Tibial nerve (tissue), 4 donors: ENCODE measurements around the gene NKX1-1. TPM values are rescaled to one million over a fixed set of nuclear protein-coding genes. Genes with fewer than 3 reads are reported as not detected.
"Not testable (repeated sequence)": the region's sequence is repeated elsewhere in the genome, so short reads cannot be mapped to it uniquely, and the experiment has no call there.

ENCODE experiments used
- DNase-seq, 2 donors: peaks; one replicate each; pipeline ENCODE4 v3.0.0-alpha.2; 2019; ENCODE audit warnings: low spot score in 2 of 2
- H3K27ac ChIP-seq, 4 donors: fragments of 200-600 bp; sonication (generic) in 3 of 4; one replicate each; pipeline ENCODE4 v1.5.1; 2017 to 2019; ENCODE audit warnings: mild to moderate bottlenecking in 1 of 4
- H3K27me3 ChIP-seq, 2 donors: fragments of 200-600 bp; sonication (generic) in 1 of 2; one replicate each; pipeline versions ENCODE4 v1.5.1 to v1.6.0; 2017 to 2019
- H3K36me3 ChIP-seq, 3 donors: fragments of 200-600 bp; sonication (generic); one replicate each; pipeline ENCODE4 v1.5.1; 2018 to 2019
- H3K4me1 ChIP-seq, 4 donors: fragments of 200-600 bp; sonication (generic) in 3 of 4; one replicate each; pipeline ENCODE4 v1.5.1; 2017 to 2019
- H3K4me3 ChIP-seq, 4 donors: fragments of 200-600 bp; sonication (generic) in 3 of 4; one replicate each; pipeline ENCODE4 v1.5.1; 2017 to 2019; ENCODE audit warnings: mild to moderate bottlenecking in 1 of 4, moderate library complexity in 1 of 4
- H3K9me3 ChIP-seq, 4 donors: fragments of 200-600 bp; sonication (generic) in 3 of 4; one replicate each; pipeline ENCODE4 v1.5.1; 2017 to 2019
- CTCF ChIP-seq, 5 experiments: fragments of 200-600 bp in 3 of 5; fragments of 450-650 bp in 2 of 5; sonication (generic) in 3 of 5; IDR thresholded peaks; one replicate each; pipeline ENCODE4 v1.5.1; 2016 to 2019; ENCODE audit warnings: antibody characterized with exemption in 5 of 5, mild to moderate bottlenecking in 3 of 5, moderate library complexity in 2 of 5
- EP300 ChIP-seq, 2 donors: sonication (generic); formaldehyde crosslinking; IDR thresholded peaks; one replicate each; pipeline ENCODE4 v1.6.1; 2017; ENCODE audit warnings: antibody characterized with exemption in 2 of 2, mild to moderate bottlenecking in 1 of 2
- POLR2A ChIP-seq, 2 donors: fragments of 450-650 bp; IDR thresholded peaks; one replicate each; pipeline ENCODE4 v1.6.1; 2017; ENCODE audit warnings: antibody characterized with exemption in 2 of 2, mild to moderate bottlenecking in 2 of 2, moderate library complexity in 2 of 2
- WGBS, 2 donors: methylation state at CpG; one replicate each; pipeline ENCODE4 v1.1.5; 2018; 5-methylcytosine and 5-hydroxymethylcytosine counted together
- total RNA-seq, 4 donors: library from RNA; depleted of rRNA; stranded (reverse); fragments of >200 nt; gene quantifications; one replicate each; pipeline ENCODE4 v1.1.0, GENCODE V29; 2016

The NKX1-1 gene
- total RNA-seq, 4 donors from 2014 or later, result not detected

GRCh38 chr4:1446502-1447386 lies 40.5 kb upstream of the NKX1-1 start:
- DNase-seq, result no peak
- WGBS, 2 donors, result 80 to 82% methylated on average over 17 to 19 of the region's 22 CpGs
- no peak overlapping the region for H3K4me3 ChIP-seq
- H3K36me3 ChIP-seq, result no peaks in the 10 kb centered on the region
- peaks cover 0 to 7% (median 0%) of the 10 kb centered on the region in 4 donors for H3K9me3 ChIP-seq
- no peaks in the 10 kb centered on the region for H3K4me1 ChIP-seq
- H3K27ac ChIP-seq, result no peak overlapping the region
- peaks cover 0 to 17% of the 10 kb centered on the region in 2 donors for H3K27me3 ChIP-seq
- TF ChIP-seq POLR2A (IDR thresholded peaks at IDR 0.05), result no peak
- no peak for TF ChIP-seq EP300 (IDR thresholded peaks at IDR 0.05)
- no peak for TF ChIP-seq CTCF (IDR thresholded peaks at IDR 0.05)

GRCh38 chr4:1445716-1446445 lies 39.6 kb upstream of the NKX1-1 start:
- peaks cover 0 to 17% of the 10 kb centered on the region in 2 donors for H3K27me3 ChIP-seq
- TF ChIP-seq POLR2A (IDR thresholded peaks at IDR 0.05) (no peak), CTCF (IDR thresholded peaks at IDR 0.05) (no peak), EP300 (IDR thresholded peaks at IDR 0.05) (no peak)
- no peaks in the 10 kb centered on the region for H3K36me3 ChIP-seq
- H3K4me1 ChIP-seq, result no peaks in the 10 kb centered on the region
- no peak overlapping the region for H3K4me3 ChIP-seq
- H3K9me3 ChIP-seq, result peaks cover 0 to 7% (median 0%) of the 10 kb centered on the region in 4 donors
- H3K27ac ChIP-seq, result no peak overlapping the region
- WGBS, 2 donors, result 82 to 87% methylated on average over 21 of the region's 21 CpGs
- DNase-seq, result no peak

GRCh38 chr4:1443688-1444172 lies 37.5 kb upstream of the NKX1-1 start:
- not testable (repeated sequence) for DNase-seq, H3K4me1 ChIP-seq, H3K27ac ChIP-seq, H3K27me3 ChIP-seq, H3K36me3 ChIP-seq, H3K4me3 ChIP-seq, H3K9me3 ChIP-seq
- WGBS, 2 donors, result 69 to 82% methylated on average over 4 of the region's 4 CpGs

GRCh38 chr4:1427010-1427409 lies 20.8 kb upstream of the NKX1-1 start:
- Histone ChIP-seq H3K4me3 (no peak overlapping the region), H3K36me3 (no peaks in the 10 kb centered on the region), H3K4me1 (no peaks in the 10 kb centered on the region), H3K27ac (no peak overlapping the region), H3K27me3 (peaks cover 0 to 12% of the 10 kb centered on the region in 2 donors), H3K9me3 (peaks cover 0 to 15% (median 0%) of the 10 kb centered on the region in 4 donors)
- TF ChIP-seq EP300 (IDR thresholded peaks at IDR 0.05) (no peak), CTCF (IDR thresholded peaks at IDR 0.05) (no peak), POLR2A (IDR thresholded peaks at IDR 0.05) (no peak)
- DNase-seq, result no peak
- 76 to 78% methylated on average over 5 of the region's 5 CpGs for WGBS, 2 donors

- Histone ChIP-seq H3K4me3 (no peak overlapping the region), H3K9me3 (peaks cover 0 to 15% (median 0%) of the 10 kb centered on the region in 4 donors), H3K4me1 (no peaks in the 10 kb centered on the region), H3K27me3 (peaks cover 0 to 34% of the 10 kb centered on the region in 2 donors), H3K27ac (no peak overlapping the region), H3K36me3 (no peaks in the 10 kb centered on the region)
- no peak for TF ChIP-seq EP300 (IDR thresholded peaks at IDR 0.05)
- no peak for TF ChIP-seq CTCF (IDR thresholded peaks at IDR 0.05)
- no peak for TF ChIP-seq POLR2A (IDR thresholded peaks at IDR 0.05)
- no peak for DNase-seq
- 39 to 51% methylated on average over 2 of the region's 2 CpGs for WGBS, 2 donors
Observed at GRCh38 chr4:1421657-1422056, 15.4 kb upstream of the NKX1-1 start.
